Right lobe of liver (tissue), 6 donors: ENCODE data around the gene HSPB3. TPM values are rescaled to one million over a fixed set of nuclear protein-coding genes. Genes with fewer than 3 reads are reported as not detected.

ENCODE experiments used
- ATAC-seq, 4 donors: fragments of 200-7000 bp; cut with Tn5 transposase; one replicate each; pipeline ENCODE4 v1.9.1; 2020; ENCODE audit warnings: mild to moderate bottlenecking in 4 of 4, moderate library complexity in 4 of 4
- DNase-seq, 3 donors: peaks; one replicate each; pipeline ENCODE4 v3.0.0-alpha.2; 2020
- H3K27ac ChIP-seq, 3 donors: fragments of 200-600 bp; one replicate each; pipeline ENCODE4 v1.8.0; 2022
- H3K27me3 ChIP-seq, 2 donors: fragments of 200-600 bp; one replicate each; pipeline ENCODE4 v1.8.0; 2022
- H3K36me3 ChIP-seq, 4 donors: fragments of 200-600 bp; sonication (generic) in 1 of 4; one replicate each; pipeline versions ENCODE4 v1.5.1 to v1.8.0; 2017 to 2022; ENCODE audit warnings: control low read depth in 1 of 4
- H3K4me1 ChIP-seq, 4 donors: fragments of 200-600 bp; sonication (generic) in 1 of 4; one replicate each; pipeline versions ENCODE4 v1.5.1 to v1.8.0; 2017 to 2022; ENCODE audit warnings: control low read depth in 1 of 4
- H3K4me3 ChIP-seq, 3 donors: fragments of 200-600 bp; one replicate each; pipeline ENCODE4 v1.8.0; 2022
- H3K9me3 ChIP-seq, 4 donors: fragments of 200-600 bp; sonication (generic) in 1 of 4; one replicate each; pipeline versions ENCODE4 v1.5.1 to v1.8.0; 2017 to 2022; ENCODE audit warnings: control low read depth in 1 of 4
- POLR2A ChIP-seq: fragments of 450-650 bp; IDR thresholded peaks from one replicate; pipeline ENCODE4 v1.6.1; 2017; ENCODE audit warnings: antibody characterized with exemption, mild to moderate bottlenecking
- WGBS: methylation state at CpG from one replicate; pipeline ENCODE4 v1.1.6; 2018; ENCODE audit warnings: low coverage, low lambda C conversion rate; ENCODE audit not compliant: insufficient coverage; ENCODE audit errors: missing lambda C conversion rate; 5-methylcytosine and 5-hydroxymethylcytosine counted together
- intact Hi-C, 2 donors: fragments of 100-400 bp; cut with DNase I; formaldehyde crosslinking; loops; one replicate each; pipeline versions ENCODE4 v1.11.2 to v1.14.1; 2022
- total RNA-seq, 6 experiments: library from RNA; depleted of rRNA in 2 of 6; stranded (reverse); fragments of >200 nt in 2 of 6; fragmentation: NEBNext Ultra II Directional in 3 of 6; extraction: Animal tissue kit (Norgen Biotek cat#: 25700) in 3 of 6; gene quantifications; one replicate each; pipeline versions ENCODE4 v1.1.0 to v1.2.4, GENCODE V29; 2016 to 2023
- TF ChIP-seq, protein P1 (sequence below), 4 donors: fragments of 200-600 bp in 3 of 4; fragments of 450-650 bp in 1 of 4; IDR thresholded peaks; one replicate each; pipeline versions ENCODE4 v1.5.1 to v1.8.0; 2016 to 2022; ENCODE audit warnings: antibody characterized with exemption in 4 of 4, mild to moderate bottlenecking in 2 of 4
- donor health status: DM: no; HTN: yes; CAD: no.
- donor health status: DM: no; HTN: no; CAD: no.
- donor health status: DM: no; HTN: no; CAD: no.
- donor health status: DM: no; HTN: yes; CAD: no.
- donor health status: DM: no; HTN: yes; CAD: no.

HSPB3 gene
- total RNA-seq, 6 experiments from 2014 or later: 0.43 TPM; not detected in 5

DNA sequence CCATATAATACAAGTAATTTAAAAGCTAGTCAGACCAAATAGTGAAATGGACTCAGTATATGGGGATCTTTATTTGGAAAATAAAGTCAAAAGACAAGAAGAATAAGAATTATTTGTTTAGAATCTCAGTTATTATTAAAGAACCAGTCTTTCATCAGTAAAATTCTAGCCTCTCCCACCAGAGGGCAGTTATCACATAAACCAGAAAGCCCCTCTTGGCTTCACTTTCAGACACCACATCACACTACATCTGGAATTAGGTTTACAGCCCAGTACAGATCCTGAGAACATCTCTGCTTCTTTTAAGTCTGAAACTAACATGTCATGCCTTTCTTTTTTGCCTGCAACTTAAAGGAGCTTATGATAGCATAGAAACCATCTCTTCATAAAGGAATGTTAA lies 12.2 kb upstream of the HSPB3 start:
- TF ChIP-seq, protein P1, sequence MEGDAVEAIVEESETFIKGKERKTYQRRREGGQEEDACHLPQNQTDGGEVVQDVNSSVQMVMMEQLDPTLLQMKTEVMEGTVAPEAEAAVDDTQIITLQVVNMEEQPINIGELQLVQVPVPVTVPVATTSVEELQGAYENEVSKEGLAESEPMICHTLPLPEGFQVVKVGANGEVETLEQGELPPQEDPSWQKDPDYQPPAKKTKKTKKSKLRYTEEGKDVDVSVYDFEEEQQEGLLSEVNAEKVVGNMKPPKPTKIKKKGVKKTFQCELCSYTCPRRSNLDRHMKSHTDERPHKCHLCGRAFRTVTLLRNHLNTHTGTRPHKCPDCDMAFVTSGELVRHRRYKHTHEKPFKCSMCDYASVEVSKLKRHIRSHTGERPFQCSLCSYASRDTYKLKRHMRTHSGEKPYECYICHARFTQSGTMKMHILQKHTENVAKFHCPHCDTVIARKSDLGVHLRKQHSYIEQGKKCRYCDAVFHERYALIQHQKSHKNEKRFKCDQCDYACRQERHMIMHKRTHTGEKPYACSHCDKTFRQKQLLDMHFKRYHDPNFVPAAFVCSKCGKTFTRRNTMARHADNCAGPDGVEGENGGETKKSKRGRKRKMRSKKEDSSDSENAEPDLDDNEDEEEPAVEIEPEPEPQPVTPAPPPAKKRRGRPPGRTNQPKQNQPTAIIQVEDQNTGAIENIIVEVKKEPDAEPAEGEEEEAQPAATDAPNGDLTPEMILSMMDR (IDR thresholded peaks at IDR 0.05): peak; percentile 28 to 37 (median 34)
- TF ChIP-seq POLR2A: no peak
- no peaks in the 10 kb centered on the region for H3K9me3 ChIP-seq
- DNase-seq (no peak), ATAC-seq (peak in 2 of 4 donors; percentile 33 to 43)
- H3K27ac ChIP-seq: no peak overlapping the region
- no peaks in the 10 kb centered on the region for H3K36me3 ChIP-seq
- no peaks in the 10 kb centered on the region for H3K27me3 ChIP-seq
- no peaks in the 10 kb centered on the region for H3K4me1 ChIP-seq
- H3K4me3 ChIP-seq: no peak overlapping the region
- intact Hi-C loops: no loop called here

DNA sequence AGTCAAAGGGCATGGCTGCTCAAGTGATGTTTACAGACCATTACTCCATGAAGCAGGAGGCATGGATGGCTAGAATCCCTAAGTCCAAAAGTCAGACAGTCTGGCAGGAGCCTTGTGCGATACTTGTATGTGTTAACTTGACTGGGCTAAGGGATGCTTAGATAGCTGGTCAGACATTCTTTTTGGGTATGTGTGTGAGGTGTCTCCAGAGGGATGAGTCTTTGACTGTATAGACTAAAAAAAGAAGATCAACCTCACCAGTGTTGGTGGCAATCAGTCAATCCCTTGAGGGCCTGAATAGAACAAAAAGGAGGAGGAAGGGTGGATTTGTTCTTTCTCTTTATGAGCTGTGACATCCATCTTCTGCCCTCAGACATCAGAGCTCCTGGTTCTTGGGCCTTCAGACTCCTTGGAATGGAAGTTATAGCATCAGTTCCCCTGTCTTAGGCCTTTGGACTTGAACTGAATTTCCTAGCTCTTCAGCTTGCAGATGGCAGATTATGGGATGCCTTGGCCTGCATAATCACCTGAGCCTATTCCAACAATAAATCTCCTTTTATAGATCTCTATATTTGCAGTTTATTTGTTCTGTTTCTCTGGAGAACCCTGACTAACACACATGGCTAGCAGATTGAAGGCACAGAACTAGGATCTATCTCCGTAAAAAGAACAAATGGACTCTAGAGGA lies 9.7 kb upstream of the HSPB3 start:
- no peak for ATAC-seq
- intact Hi-C loops: no loop called here
- TF ChIP-seq, protein P1 (IDR thresholded peaks at IDR 0.05): no peak
- no peak for TF ChIP-seq POLR2A
- no peaks in the 10 kb centered on the region for H3K27me3 ChIP-seq
- DNase-seq: no peak
- H3K4me1 ChIP-seq: no peaks in the 10 kb centered on the region
- H3K36me3 ChIP-seq: no peaks in the 10 kb centered on the region
- H3K27ac ChIP-seq: no peak overlapping the region
- H3K9me3 ChIP-seq: no peaks in the 10 kb centered on the region
- WGBS: 87% methylated on average over 1 of the region's 2 CpGs
- no peak overlapping the region for H3K4me3 ChIP-seq

DNA sequence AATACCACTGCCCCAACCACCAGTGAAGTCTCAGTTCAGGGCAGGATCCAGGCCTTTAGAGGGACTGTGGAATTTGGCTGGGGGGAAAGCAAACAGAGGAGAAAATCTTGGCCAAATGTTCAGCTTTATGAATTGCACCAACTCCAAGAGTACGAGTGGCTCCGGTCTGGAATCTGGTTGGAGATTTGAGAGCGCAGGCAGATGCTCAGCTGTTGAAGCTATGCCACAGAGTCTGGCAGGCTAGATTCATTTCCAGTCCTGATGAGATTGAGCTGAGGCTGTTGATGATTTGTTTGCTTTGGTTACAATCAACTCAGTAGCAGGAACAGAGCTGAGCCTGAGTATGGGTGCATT lies 9.1 kb upstream of the HSPB3 start:
- Histone ChIP-seq H3K9me3 (no peaks in the 10 kb centered on the region), H3K27me3 (no peaks in the 10 kb centered on the region), H3K4me1 (no peaks in the 10 kb centered on the region), H3K4me3 (no peak overlapping the region), H3K36me3 (no peaks in the 10 kb centered on the region), H3K27ac (no peak overlapping the region)
- WGBS: 88% methylated on average over 3 of the region's 3 CpGs
- intact Hi-C loops: no loop called here
- no peak for DNase-seq
- no peak for ATAC-seq
- TF ChIP-seq, protein P1 (IDR thresholded peaks at IDR 0.05): no peak
- TF ChIP-seq POLR2A: no peak

DNA sequence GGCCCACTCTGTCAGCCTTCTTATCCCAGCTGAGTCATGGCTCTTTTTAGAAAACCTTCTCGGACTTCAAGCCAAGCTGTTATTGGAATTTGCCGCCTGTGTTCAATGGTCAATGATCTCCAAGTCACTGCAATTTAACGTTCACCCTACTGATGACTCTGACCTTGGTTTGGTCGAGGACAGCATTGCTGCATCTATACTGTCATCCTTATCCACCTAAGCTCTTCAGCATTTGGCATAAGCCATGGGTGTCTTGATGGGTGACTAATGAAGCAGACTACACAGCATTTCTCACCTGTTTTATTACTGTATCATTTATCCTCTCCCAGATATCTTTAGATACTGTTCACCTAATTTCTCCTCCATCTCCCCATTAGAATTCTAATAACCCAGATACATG lies 5.6 kb upstream of the HSPB3 start:
- ATAC-seq (no peak), DNase-seq (no peak)
- 56% methylated on average over 4 of the region's 4 CpGs for WGBS
- Histone ChIP-seq H3K4me3 (no peak overlapping the region), H3K4me1 (no peaks in the 10 kb centered on the region), H3K36me3 (no peaks in the 10 kb centered on the region), H3K27ac (no peak overlapping the region), H3K9me3 (no peaks in the 10 kb centered on the region), H3K27me3 (no peaks in the 10 kb centered on the region)
- TF ChIP-seq POLR2A: no peak
- TF ChIP-seq, protein P1 (IDR thresholded peaks at IDR 0.05): no peak
- intact Hi-C loops: no loop called here

DNA sequence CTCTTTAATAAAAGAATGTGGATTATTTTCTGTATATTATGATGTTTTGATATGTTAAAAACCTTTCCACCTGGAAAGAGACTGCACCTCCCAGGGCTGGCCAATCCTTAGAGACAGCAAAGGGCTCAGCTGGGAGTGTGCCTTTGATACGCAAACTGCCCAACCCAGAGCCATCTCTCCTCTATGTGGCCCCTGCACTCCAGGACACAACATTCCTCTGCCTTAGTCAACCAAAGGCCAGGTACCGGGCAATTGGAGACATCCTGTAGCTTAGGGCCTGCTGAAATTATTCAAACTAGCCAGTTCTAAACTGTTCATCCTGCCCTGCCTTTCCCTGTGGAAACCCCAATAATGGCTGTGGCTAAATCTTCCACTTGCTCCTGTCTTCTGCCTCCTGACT lies 5.0 kb upstream of the HSPB3 start:
- Histone ChIP-seq H3K4me3 (no peak overlapping the region), H3K36me3 (no peaks in the 10 kb centered on the region), H3K9me3 (no peaks in the 10 kb centered on the region), H3K27me3 (no peaks in the 10 kb centered on the region), H3K4me1 (no peaks in the 10 kb centered on the region), H3K27ac (no peak overlapping the region)
- DNase-seq: no peak
- intact Hi-C loops: no loop called here
- WGBS: 100% methylated on average over 2 of the region's 2 CpGs
- TF ChIP-seq, protein P1 (IDR thresholded peaks at IDR 0.05): no peak
- TF ChIP-seq POLR2A: no peak
- no peak for ATAC-seq
